HL-60 (cell line): ENCODE measurements around the gene SRSF5.

Source experiments
- CTCF ChIP-seq: IDR thresholded peaks from one replicate; pipeline ENCODE4 v1.5.1; 2011; ENCODE audit warnings: low read length, control low read depth, inconsistent platforms; ENCODE audit not compliant: insufficient read depth
- GABPA ChIP-seq: IDR thresholded peaks from 2 replicates; pipeline ENCODE4 v1.6.1; 2012; ENCODE audit warnings: low read depth
- POLR2AphosphoS5 ChIP-seq: IDR thresholded peaks from 2 replicates; pipeline ENCODE4 v1.6.1; 2012; ENCODE audit warnings: low read depth
- REST ChIP-seq: IDR thresholded peaks from 2 replicates; pipeline ENCODE4 v1.6.1; 2012; ENCODE audit warnings: low read depth; ENCODE audit not compliant: insufficient replicate concordance

GRCh38 chr14:69804902-69805301 is 38.0 kb downstream of the SRSF5 start:
- TF ChIP-seq CTCF, result no peak
- TF ChIP-seq GABPA, result no peak
- no peak for TF ChIP-seq POLR2AphosphoS5
- no peak for TF ChIP-seq REST
